ENCODE results near the gene STX1A.
"Not testable (repeated sequence)": the region's sequence is repeated elsewhere in the genome, so short reads cannot be mapped to it uniquely, and the experiment has no call there.

The STX1A gene

DNA sequence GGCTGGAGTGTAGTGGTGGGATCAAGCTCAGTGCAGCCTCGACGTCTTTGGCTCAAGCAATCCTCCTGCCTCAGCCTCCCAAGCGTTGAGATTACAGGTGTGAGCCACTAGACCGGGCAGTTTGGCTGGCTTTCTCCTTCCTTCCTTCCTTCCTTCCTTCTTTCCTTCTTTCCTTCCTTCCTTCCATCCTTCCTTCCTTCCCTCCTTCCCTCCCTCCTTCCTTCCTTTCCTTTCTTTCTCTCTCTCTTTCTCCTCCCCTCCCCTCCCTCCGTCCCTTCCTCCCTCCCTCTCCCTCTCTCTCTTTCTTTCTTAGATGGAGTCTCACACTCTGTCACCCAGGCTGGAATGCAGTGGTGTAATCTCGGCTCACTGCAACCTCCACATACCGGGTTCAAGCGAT is 59.5 kb downstream of the STX1A start:
- no peak overlapping the region for H3K4me3 ChIP-seq (ENCODE audit: low read depth, low read length)
- TF ChIP-seq, protein P1, sequence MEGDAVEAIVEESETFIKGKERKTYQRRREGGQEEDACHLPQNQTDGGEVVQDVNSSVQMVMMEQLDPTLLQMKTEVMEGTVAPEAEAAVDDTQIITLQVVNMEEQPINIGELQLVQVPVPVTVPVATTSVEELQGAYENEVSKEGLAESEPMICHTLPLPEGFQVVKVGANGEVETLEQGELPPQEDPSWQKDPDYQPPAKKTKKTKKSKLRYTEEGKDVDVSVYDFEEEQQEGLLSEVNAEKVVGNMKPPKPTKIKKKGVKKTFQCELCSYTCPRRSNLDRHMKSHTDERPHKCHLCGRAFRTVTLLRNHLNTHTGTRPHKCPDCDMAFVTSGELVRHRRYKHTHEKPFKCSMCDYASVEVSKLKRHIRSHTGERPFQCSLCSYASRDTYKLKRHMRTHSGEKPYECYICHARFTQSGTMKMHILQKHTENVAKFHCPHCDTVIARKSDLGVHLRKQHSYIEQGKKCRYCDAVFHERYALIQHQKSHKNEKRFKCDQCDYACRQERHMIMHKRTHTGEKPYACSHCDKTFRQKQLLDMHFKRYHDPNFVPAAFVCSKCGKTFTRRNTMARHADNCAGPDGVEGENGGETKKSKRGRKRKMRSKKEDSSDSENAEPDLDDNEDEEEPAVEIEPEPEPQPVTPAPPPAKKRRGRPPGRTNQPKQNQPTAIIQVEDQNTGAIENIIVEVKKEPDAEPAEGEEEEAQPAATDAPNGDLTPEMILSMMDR (IDR thresholded peaks at IDR 0.05; ENCODE audit: low read depth, low read length): no peak

DNA sequence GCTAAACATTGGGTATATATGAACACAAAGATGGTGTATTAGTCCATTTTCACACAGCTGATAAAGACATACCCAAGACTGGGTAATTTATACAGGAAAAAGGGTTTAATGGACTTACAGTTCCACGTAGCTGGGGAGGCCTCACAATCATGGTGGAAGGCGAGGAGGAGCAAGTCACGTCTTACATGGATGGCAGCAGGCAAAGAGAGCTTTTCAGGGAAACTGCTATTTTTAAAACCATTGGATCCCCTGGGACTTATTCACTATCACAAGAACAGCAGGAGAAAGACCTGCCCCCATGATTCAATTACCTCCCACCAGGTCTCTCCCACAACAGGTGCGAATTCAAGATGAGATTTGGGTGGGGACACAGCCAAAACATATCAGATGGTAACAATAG is 64.2 kb downstream of the STX1A start:
- H3K4me3 ChIP-seq (ENCODE audit: low read depth, low read length): not testable (repeated sequence)

DNA sequence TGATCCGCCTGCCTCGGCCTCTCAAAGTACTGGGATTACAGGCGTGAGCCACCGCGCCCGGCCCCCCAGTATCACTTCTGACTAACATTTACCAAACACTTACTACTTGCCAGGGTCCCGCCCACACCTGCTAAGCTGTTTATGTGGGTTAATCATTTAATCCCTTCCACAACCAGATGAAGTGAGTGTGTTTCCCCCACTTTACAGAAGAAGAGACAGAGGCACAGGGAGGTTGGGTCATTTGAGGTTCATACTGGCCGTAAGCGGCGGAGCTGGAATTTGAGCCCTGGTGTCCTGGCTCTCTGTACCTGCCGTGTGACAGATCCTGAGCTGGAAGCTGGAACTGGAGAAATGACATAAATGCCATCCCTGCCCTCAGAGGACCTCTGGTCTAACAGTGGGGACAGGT is 66.9 kb downstream of the STX1A start:
- no peak overlapping the region for H3K4me3 ChIP-seq (ENCODE audit: low read depth, low read length)
- TF ChIP-seq, protein P1 (IDR thresholded peaks at IDR 0.05; ENCODE audit: low read depth, low read length): no peak

DNA sequence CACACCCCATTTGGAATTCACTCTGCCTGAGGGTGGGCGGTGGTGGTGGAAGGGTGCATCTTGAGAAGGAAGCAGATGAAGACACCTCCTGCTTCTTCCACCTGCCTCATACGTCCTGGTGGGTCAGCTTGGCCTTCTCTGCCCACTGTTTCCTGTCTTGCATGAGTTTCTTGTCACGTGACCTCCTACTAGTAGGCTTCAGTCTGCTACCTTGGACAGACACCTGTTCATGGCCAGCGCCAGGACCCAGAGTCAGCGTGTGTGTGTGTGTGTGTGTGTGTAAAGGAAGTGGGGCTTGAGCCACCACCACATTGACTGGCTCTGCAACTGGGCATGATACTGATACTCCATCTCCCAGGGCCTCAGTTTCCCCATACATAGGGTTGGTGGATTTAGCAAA is 68.9 kb downstream of the STX1A start:
- H3K4me3 ChIP-seq (ENCODE audit: low read depth, low read length): no peak overlapping the region
- TF ChIP-seq, protein P1 (IDR thresholded peaks at IDR 0.05; ENCODE audit: low read depth, low read length): no peak

DNA sequence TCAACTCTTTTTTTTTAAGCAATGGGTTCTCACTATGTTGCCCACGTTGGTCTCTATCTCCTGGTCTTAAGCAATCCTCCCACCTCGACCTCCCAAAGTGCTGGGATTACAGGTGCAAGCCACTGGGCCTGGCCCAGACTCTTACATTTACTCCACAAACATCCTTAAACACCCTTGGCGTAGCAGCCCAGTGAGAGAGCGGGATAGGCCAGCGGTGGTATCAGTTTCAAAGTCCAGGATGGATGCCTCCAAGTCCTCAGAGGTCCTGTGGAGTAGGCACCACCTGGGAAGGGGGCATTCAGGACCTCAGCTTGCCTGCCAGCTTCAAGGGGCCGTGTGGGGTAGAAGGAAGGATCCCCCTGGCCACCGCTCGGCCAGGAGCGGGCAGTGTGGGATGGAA is 69.9 kb downstream of the STX1A start:
- TF ChIP-seq, protein P1 (IDR thresholded peaks at IDR 0.05; ENCODE audit: low read depth, low read length): no peak
- no peak overlapping the region for H3K4me3 ChIP-seq (ENCODE audit: low read depth, low read length)

Data from WI38 (cell line).